GM19397 (cell line): ENCODE results near the gene PRR3.
A peak's percentile ranks its signal among the peaks of the same experiment; 100 is the strongest.
"Not testable (repeated sequence)": the region's sequence is repeated elsewhere in the genome, so short reads cannot be mapped to it uniquely, and the experiment has no call there.

Source experiments
- ATAC-seq: cut with Tn5 transposase; IDR thresholded peaks from one replicate; pipeline ENCODE4 v1.9.1; 2021; ENCODE audit warnings: mild to moderate bottlenecking, moderate library complexity; ENCODE audit not compliant: unreplicated experiment

PRR3 gene

DNA sequence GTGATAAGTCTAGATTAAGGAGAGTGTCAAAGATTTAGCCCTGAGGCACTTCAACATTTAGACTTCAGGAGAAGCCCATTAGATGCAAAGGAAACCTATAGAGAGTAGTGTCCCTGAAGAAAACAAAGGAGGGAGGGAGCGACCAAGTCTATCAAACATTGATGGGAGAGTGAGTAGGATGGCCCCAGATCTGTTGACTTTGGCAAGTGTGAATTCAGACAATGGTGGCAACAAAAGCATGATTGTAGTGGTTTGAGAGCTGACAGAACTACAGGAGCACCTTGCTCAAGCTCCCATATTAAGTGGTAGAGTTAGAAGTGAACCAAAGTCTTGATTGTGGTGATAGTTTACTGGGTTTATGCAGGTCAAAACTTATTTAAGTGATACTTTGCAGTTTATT lies 13.2 kb downstream of the PRR3 start:
- ATAC-seq, result no peak

DNA sequence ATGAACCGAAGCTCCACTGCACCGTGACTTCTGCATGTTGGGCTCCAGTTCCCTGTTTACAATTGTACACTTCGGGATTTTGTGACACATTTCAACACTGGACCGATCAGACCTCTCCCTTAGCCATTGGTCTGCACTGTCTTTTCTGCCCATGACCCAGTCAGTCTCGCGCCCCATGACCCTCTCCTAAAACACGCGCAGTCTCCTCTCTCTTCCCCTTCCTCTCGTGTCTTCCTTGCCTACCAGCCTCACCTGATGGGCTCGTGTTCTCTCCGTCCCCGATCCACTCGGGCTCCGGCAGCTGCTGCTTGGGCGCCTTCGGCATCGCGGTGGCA lies 13.6 kb downstream of the PRR3 start:
- peak; percentile 14 for ATAC-seq

DNA sequence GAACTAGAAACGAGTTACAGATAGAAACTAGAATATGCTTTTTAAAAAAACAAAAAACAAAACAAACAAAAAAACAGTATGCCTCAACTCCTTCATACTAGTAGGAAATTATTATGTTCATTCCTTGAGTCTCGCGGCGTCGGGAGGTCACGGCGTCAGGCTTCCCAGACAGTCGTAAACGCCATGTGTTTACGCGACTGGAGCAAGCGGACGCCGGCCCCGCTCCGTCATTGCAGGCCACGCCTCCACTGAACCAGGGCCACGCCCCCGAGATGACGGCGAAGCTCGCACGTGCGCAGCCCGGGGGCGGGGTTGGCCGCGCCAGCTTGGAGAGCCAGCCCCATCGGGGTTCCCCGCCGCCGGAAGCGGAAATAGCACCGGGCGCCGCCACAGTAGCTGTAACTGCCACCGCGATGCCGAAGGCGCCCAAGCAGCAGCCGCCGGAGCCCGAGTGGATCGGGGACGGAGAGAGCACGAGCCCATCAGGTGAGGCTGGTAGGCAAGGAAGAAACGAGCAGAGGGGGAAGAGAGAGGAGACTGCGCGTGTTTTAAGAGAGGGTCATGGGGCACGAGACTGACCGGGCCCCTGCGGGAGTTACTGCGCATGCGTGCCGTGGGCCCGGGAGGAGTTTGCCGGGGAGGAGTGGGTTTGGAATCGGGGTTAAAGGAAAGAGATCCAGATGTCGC lies 14.1 kb downstream of the PRR3 start, which contains the start of gene ABCF1:
TSS of gene ABCF1 (plus strand) at position 368 of the 687 bp plus-strand sequence. CDS start at position 414, 46 bp downstream.
- peak; percentile 91 for ATAC-seq

DNA sequence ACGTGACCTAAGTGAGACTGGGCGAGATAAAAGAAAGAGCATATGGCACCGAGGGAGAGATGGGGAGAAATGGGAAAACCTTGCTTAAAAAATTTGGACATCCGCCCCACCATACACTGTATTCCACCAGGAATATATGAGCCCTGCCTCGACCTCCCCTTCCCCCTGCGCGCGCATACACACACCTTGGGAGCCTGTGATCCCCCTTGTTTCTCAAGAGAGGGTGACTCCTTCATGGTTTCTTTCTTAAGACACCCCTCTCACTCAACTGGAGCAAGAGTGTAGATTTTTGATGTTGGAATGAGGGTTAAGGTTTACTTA lies 14.6 kb downstream of the PRR3 start:
- ATAC-seq, result no peak

DNA sequence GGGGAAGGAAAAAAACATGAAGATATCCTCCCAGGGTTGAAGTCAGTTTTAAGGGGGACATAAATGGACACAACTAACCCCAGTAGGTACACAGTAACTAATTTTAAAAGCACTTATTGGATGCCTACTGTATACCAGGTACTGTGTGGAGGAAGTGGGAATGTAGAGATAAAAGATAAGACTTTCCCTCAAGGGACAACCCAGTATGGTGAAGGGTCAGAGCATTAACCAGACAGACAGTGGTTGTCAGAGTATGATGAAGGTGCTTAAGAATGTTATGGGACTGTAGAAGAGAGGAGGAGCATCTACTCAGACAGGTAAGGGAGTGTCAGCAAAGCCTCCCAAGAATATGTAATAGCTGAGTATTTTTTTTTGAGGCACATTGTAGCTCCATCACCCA lies 15.1 kb downstream of the PRR3 start:
- no peak for ATAC-seq

DNA sequence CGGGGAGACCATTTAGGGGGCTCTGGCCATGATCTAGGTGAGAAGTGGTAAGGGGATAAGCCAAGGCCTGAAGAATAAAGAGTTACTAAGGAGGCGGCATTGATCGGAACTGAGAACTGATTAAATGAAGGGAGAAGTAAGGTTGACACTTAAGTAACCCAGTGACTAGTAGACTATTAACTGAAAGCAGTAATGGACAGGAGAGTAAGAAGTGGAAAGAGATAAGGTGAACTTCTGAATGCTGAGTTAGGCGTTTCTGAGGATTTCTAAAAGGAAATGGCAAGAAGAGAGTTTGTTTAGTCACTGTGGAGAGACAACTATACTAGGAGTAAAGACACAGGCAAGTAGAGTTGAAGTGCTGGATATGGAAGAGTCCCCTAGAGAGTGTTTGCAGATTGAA lies 16.0 kb downstream of the PRR3 start:
- no peak for ATAC-seq

DNA sequence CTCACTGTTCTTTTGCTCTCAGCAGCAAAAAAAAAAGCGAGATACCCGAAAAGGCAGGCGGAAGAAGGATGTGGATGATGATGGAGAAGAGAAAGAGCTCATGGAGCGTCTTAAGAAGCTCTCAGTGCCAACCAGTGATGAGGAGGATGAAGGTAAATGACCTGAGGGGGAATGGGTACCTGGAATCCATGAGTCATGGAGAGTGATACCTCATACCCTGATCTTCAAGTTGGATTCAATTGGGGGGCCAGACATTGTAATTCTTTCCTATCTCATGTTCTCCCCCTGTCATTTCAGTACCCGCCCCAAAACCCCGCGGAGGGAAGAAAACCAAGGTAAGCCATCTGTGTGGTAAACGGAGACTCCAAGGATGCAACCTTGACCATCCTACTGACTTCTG lies 21.0 kb downstream of the PRR3 start:
- ATAC-seq, result no peak

DNA sequence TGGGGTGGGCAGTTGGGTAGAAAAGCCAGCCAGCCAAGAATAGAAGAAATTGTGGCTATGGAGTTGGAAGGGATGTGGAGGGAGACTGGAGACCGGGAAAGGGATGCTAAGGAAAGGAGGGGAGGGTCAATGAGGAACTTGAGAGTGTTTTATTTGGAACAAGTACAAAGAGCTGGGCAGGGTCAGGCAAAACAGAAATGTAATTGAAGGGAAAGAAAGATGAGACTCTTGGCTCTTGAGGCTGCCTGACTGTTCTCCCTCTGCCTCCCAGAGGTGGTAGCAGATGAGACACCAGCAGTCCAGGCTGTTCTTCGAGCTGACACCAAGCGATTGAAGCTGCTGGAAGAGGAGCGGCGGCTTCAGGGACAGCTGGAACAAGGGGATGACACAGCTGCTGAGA lies 26.8 kb downstream of the PRR3 start:
- no peak for ATAC-seq

DNA sequence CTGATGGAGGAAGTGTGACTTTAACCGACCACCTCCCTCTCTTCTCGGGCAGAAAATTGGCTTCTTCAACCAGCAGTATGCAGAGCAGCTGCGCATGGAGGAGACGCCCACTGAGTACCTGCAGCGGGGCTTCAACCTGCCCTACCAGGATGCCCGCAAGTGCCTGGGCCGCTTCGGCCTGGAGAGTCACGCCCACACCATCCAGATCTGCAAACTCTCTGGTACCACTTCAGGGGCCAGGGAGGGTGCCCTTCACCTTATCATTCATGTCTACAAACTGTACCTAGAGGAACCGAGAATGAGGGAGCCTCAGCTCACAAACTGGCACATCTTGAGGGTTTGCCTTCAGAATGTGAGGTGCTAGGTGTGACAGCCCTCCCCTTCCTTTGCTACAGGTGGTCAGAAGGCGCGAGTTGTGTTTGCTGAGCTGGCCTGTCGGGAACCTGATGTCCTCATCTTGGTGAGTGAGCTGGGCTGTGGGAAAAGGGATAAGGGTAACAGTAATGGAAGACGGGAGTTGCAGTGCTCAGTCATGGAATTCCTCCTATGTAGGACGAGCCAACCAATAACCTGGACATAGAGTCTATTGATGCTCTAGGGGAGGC lies 32.8 kb downstream of the PRR3 start:
- ATAC-seq, result no peak

DNA sequence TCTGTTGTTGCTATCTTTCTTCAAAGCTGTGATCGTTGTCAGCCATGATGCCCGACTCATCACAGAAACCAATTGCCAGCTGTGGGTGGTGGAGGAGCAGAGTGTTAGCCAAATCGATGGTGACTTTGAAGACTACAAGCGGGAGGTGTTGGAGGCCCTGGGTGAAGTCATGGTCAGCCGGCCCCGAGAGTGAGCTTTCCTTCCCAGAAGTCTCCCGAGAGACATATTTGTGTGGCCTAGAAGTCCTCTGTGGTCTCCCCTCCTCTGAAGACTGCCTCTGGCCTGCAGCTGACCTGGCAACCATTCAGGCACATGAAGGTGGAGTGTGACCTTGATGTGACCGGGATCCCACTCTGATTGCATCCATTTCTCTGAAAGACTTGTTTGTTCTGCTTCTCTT lies 33.4 kb downstream of the PRR3 start:
- ATAC-seq, result no peak

DNA sequence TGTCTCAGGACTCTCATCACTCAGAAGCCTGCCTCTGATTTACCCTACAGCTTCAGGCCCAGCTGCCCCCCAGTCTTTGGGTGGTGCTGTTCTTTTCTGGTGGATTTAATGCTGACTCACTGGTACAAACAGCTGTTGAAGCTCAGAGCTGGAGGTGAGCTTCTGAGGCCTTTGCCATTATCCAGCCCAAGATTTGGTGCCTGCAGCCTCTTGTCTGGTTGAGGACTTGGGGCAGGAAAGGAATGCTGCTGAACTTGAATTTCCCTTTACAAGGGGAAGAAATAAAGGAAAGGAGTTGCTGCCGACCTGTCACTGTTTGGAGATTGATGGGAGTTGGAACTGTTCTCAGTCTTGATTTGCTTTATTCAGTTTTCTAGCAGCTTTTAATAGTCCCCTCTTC lies 33.9 kb downstream of the PRR3 start:
- ATAC-seq, result no peak

DNA sequence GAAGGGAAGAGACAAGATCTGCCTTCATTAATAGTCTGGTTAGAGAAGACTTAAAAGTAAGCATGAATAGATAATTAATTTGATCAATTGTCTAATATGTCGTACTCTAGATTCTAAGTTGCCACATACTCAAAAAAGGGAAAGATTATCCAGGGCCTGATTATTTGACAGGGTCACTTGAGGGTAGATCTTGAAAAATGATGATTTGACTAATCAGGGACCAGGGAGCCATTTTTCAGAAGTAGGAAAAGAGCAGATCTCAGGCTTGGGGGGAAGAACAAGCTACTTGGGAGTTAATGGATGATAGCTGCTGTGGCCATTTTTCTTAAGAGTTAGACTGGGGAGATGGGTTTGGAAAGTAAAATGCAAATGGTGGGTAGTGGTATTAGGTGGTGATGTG lies 35.2 kb downstream of the PRR3 start:
- no peak for ATAC-seq

DNA sequence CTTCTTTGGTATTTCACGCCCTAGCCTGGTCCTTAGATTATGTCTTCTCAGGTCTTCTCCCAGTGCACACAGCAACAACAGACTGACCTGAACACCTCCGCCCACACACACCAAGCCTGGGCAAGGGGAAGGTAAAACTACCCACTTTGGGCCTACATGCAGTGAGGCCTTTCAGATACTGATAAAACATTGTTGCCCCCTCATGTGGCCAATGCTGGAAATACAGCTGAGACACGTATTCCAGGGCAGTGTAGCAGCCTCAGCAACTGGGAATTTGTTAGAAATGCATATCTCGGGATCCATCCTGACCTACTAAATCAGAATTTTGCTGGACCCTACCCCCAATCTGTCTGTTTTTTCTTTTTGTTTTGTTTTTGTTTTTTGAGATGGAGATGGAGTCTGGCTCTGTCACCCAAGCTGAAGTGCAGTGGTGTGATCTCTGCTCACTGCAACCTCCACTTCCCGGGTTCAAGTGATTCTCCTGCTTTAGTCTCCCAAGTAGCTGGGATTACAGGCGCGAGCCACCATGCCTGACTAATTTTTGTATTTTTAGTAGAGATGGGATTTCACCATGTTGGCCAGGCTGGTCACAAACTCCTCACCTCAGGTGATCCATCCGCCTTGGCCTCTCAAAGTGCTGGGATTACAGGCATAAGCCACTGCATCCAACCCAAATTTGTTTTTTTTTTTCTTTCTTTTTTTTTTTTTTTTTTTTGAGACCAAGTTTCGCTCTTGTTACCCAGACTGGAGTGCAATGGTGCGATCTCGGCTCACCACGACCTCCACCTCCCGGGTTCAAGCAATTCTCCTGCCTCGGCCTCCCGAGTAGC lies 40.4 kb downstream of the PRR3 start:
- not testable (repeated sequence) for ATAC-seq

DNA sequence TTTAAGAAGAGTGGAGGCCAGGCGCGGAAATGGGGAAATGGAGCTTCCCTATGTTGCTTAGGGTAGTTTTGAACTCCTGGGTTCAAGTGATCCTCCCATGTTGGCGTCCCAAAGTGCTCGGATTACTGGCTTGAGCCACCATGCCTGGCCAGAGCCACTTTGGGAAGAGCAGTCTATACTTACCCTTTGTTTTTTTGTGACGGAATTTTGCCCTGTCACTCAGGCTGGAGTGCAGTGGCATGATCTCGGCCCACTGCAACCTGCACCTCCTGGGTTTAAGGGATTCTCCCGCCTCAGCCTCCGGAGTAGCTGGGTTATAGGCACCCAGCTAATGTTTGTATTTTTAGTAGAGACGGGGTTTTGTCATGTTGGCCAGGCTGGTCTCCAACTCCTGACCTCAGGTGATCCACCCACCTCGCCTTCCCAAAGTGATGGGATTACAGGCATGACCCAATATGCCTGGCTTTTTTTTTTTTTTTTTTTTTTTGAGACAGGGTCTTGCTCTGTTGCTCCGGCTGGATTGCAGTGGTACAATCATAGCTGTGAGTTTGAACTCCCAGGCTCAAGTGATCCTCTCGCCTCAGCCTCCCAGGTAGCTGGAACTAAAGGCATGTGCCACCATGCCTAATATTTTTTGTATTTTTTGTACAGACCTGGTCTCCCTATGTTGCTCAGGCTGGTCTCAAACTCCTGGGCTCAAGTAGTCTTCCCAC lies 42.0 kb downstream of the PRR3 start:
- no peak for ATAC-seq

DNA sequence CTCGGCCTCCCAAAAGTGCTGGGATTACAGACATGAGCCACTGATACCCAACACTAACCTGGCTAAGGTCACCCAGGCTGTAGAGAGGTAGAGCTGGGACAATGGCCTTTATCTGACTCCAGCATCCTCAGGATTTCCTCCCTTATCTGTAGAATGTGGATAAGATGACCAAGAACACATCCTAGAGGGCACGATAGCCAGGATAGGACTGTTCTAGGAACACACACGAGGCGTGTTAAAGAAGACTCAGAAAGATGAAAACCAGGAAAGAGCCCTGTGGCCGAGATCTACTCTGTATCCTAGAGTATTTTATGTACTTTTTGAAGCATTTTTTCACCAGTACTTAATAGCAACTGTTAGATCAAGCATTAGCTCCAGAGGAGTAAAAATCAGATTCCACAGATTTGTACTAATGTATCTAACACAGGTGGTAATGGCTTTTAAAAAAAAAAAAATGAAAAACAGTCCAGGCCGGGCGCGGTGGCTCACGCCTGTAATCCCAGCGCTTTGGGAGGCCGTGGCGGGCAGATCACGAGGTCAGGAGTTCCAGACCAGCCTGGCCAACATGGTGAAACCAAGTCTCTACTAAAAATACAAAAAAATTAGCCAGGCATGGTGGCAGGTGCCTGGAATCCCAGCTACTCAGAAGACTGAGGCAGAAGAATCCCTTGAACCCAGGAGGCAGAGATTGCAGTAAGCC lies 42.7 kb downstream of the PRR3 start:
- ATAC-seq, result no peak

DNA sequence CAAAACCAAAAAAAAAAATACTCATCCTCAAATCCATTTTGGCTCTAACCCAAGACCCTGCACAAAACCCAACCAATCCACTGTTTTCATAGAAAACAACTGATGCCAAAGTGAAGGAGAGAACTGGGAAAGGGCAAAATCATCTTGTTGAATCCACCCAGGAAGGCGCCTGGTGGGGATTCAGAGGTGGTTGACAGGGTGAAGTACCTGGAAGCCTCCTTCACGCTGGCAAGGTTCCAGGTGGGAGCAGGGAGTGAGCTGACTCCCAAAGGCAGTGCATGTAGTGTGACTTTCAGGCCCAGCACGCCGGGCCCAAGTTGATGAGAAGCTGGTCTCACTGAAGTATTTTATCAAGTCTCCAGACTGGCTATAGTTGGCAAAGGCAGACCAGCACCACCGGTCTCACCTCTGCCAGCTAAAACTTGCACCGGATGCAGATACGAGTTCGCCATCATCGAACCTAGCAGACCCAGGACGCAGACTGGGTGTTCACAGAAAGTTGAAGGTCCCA lies 43.4 kb downstream of the PRR3 start:
- ATAC-seq, result no peak

DNA sequence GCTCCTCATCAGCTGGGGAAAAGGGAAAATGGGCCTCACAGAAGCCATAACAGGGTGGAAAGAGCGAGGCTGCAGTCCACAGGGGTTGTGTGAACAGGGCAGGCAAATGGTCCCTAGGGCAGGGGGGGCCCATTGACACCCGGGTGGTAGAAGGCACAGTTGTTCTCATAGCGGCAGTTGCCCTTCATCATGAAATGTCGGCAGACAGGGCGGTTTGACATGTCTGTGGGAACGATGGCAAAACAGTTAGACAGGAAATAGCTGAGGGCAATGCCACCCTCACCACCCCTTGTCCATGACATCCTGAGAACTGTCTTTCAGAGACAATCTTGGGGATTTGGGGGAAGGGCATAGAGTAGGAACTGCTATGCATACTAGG lies 44.3 kb downstream of the PRR3 start:
- ATAC-seq, result no peak

DNA sequence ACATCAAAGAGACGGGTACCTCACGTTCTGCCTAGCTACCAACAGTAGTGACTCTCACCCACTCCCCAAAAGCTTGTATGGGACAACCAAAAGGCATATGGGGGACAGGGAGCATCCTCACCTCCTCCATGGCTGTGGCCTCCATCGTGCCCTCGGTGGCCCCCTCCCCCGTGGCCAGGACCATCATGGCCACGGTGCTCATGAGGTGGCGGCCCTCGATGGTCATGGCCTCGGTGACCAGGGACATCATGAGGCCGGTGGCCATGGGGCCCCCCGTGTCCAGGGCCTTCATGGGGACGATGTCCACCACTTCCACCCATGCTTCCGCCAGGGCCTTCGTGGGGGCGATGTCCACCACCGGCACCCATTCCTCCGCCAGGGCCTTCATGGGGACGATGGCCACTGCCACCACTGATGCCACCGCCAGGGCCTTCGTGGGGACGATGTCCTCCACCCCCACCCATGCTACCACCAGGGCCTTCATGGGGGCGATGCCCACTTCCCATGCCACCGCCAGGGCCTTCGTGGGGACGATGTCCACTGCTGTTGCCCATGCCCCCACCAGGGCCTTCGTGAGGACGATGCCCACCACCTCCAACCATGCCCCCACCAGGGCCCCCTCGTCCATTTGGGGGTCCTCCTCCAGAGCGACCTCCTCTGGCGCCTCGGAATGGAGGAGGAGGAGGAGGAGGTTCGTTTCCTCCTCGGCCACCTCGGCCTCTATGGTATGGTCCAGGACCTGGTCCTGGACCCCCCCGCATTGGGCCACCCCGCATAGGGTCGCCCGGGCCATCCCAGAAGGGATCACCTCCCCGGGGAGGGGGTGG lies 44.9 kb downstream of the PRR3 start:
- ATAC-seq, result no peak

DNA sequence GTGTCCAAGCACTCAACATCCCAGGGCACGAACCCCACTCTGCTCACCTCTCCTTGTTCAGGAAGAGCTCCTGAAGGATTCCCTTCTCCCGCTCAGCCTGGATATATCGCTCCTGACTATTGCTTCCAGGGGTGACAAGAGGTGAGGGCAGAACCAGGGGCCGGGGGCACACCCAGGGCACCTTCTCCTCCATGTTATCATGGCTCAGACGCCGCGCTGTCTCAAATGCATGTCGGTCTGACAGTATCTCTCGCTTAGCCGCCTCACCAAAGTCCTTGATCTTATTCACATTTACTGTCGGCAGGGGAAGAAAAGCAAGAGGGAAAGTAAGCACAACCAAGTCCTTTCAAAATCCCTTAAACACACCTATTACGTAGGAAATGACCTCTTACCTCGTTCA lies 46.9 kb downstream of the PRR3 start:
- no peak for ATAC-seq

DNA sequence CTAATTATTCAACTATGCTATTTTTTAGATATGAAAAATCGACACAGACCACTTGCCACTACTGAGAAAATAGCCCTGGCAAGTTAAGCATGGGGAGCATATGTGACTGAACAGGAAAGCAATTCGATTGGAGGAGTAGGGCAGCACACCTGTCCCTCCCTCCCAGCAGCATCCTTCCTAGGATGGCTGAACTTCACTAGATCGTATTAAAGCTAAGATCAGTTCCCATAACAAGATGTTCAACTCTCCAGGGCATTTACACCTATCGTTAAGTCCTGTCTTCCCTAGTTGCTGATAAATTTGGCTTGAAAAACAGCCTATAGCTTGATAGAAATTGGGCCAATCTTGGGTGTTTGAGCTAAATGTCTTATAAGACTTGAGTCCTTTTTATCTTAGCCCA lies 53.0 kb downstream of the PRR3 start:
- ATAC-seq, result no peak
